OCI-LY3 (cell line): ENCODE results near the gene GCNT3.

Source experiments
- EZH2phosphoT487 ChIP-seq: fragments of 200-600 bp; shearing (Covaris generic); IDR thresholded peaks from 2 replicates; pipeline ENCODE4 v1.6.1; 2018; ENCODE audit warnings: antibody characterized with exemption, mixed run types, low read depth
- TF ChIP-seq, protein P1 (sequence below): fragments of 200-600, 300-600 bp; sonication (generic); IDR thresholded peaks from 2 replicates; pipeline ENCODE4 v1.5.1; 2014; ENCODE audit warnings: antibody characterized with exemption, low read length, low read depth

DNA sequence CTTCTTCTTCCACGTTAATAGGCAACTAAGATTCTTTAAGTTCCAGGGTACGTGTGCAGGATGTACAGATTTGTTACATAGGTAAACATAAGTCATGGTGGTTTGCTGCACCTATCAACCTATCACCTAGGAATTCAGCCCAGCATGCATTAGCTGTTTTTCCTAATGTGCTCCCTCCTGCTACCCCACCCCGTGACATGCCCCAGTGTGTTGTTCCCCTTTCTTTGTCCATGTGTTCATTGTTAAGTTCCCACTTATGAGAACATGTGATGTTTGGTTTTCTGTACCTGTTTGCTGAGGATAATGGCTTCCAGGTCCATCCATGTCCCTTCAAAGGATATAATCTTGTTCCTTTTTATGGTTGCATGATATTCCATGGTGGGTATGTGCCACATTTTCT lies 24.6 kb downstream of the GCNT3 start:
- TF ChIP-seq, protein P1, sequence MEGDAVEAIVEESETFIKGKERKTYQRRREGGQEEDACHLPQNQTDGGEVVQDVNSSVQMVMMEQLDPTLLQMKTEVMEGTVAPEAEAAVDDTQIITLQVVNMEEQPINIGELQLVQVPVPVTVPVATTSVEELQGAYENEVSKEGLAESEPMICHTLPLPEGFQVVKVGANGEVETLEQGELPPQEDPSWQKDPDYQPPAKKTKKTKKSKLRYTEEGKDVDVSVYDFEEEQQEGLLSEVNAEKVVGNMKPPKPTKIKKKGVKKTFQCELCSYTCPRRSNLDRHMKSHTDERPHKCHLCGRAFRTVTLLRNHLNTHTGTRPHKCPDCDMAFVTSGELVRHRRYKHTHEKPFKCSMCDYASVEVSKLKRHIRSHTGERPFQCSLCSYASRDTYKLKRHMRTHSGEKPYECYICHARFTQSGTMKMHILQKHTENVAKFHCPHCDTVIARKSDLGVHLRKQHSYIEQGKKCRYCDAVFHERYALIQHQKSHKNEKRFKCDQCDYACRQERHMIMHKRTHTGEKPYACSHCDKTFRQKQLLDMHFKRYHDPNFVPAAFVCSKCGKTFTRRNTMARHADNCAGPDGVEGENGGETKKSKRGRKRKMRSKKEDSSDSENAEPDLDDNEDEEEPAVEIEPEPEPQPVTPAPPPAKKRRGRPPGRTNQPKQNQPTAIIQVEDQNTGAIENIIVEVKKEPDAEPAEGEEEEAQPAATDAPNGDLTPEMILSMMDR = no peak
- TF ChIP-seq EZH2phosphoT487 = no peak
